Right ventricle myocardium inferior (tissue), 1 donor: ENCODE measurements around the gene KRTAP29-1. TPM values are rescaled to one million over a fixed set of nuclear protein-coding genes. Genes with fewer than 3 reads are reported as not detected.
A peak's percentile ranks its signal among the peaks of the same experiment; 100 is the strongest.

ENCODE experiments used
- ATAC-seq: fragments of 200-7000 bp; cut with Tn5 transposase; one replicate; pipeline ENCODE4 v1.9.1; 2020; ENCODE audit warnings: mild to moderate bottlenecking, moderate library complexity
- DNase-seq: peaks from one replicate; pipeline ENCODE4 v3.0.0; 2021; ENCODE audit errors: missing footprints
- intact Hi-C: fragments of 100-400 bp; cut with DNase I; formaldehyde crosslinking; loops from one replicate; pipeline ENCODE4 v1.11.0; 2022
- total RNA-seq: library from RNA; stranded (reverse); fragmentation: NEBNext Ultra II Directional; extraction: Animal tissue kit (Norgen Biotek cat#: 25700); gene quantifications from one replicate; pipeline ENCODE4 v1.2.1, GENCODE V29; 2021
- donor health status: DM: no; HTN: yes; CAD: no; lungs with severe emphysema.

Gene KRTAP29-1
- total RNA-seq, 1 donor from 2014 or later: not detected

GRCh38 chr17:41331606-41332005, 29.0 kb upstream of the KRTAP29-1 start:
- ATAC-seq: no peak
- no peak for DNase-seq
- intact Hi-C loops: no loop called here

DNA sequence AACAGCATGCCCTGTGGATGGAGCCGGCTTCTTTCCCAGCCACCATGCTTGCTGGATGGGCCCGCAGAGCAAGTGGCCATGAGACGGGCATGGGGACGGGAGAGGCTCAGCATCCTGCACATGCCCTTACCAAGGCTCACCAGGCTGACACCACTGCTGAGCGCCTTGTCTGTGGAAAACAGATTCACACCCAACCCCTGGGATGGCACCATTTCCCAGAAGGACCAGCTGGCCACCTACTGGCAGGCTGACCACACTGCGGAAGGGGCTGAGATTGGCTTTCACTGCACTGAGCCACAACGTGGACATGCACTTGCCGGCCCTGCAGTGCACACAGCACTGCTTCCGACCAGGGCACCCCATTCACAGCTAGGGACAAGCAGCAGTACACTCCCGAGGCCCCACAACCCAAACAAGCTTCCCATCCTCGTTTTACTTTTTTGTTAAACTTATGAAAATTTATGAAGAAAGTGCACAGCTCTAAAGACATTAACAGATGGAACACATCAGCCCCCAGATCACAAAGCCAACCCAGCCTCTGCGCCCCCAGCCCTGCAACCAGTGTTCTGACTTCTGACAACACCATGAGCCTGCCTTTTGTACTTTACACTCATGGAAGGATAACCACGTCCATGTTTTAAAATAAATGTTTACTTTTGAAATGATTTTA, 26.8 kb upstream of the KRTAP29-1 start:
- intact Hi-C loops: loop anchor here (10.0 kb wide), 1 partner anchor 415 kb away; no protein-coding TSS in a partner anchor
- peak; percentile 37 for ATAC-seq
- DNase-seq: no peak

DNA sequence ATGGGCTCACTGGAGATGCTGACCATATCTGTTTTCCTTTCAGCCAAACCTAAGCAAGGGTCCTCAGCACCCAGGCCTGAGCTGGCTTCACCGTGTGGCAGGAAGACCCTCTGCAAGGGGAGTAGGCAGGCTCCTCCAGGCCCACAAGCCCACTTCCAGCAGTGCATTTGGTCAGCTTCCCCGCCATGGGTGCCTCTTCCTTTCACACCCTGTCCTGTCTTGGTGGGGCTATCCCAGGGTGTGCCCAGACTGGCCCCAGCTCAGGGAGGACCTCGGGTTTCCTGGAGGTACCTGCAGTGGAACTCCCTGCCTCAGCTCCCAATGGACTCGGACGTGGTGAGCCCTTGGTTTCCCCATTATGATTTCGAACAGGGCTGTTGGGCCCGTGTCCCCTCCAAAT, 25.6 kb upstream of the KRTAP29-1 start:
- intact Hi-C loops: loop anchor here (10.0 kb wide), 1 partner anchor 413 kb away; no protein-coding TSS in a partner anchor
- ATAC-seq: no peak
- DNase-seq: no peak

DNA sequence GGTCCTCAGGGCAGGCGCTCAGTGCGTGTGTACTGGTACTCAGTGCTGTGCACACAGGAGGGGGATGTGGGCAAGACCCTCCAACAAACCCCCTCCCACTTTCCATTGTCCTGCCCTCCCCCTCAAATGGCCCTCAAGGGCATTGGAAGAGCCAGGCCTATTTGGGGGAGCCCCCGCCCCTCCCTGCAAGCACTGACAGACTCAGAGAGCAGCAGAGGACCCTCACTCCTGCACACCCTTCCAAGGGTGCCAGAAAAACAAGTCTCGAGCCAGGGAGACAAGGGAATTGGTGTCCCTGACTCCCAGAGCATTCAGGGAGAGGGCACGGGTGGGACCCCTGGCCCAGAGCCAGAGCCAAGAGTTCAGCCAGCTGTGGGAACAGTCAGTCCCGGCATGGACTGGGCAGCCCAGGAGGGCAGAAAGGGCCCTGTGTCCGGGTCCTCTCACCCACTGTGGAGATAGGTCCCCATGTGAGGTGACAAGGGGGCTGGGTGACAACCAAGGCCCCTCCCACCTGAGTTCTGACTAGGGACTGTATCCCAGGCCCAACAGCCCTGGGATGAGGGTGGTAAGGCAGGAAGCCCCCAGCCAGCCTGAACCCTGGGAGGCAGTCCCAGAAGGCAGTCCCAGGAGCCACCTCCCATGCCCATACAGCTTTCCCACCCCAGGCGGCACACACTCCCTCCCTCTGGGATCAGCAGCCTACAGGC, 24.9 kb upstream of the KRTAP29-1 start:
- DNase-seq: no peak
- intact Hi-C loops: loop anchor here (10.0 kb wide), 1 partner anchor 413 kb away; no protein-coding TSS in a partner anchor
- ATAC-seq: no peak

- intact Hi-C loops: loop anchor here (10.0 kb wide), 1 partner anchor 412 kb away; no protein-coding TSS in a partner anchor
- DNase-seq: no peak
- no peak for ATAC-seq
Measured at GRCh38 chr17:41326173-41327145, 23.8 kb upstream of the KRTAP29-1 start.

DNA sequence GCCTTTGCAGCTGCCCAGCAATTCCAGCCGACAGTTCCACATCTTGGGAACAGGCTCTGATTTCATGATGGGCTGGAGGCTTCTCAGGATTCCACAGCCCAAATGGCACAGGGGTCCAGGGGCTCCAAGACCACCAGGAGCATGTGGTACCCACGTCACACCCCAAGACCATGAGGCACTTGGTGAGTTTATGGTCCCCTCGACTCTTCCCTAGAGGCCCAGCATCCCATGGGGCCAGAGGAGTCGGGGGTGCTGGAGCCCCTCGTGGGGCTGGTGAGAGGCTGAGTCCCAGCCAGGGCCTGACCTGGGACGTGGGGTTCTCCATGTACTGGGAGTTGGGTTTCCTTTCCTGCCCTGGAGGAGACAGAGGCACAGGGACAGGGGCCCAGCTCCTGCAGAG, 23.0 kb upstream of the KRTAP29-1 start:
- ATAC-seq (no peak), DNase-seq (no peak)
- intact Hi-C loops: loop anchor here (10.0 kb wide), 1 partner anchor 411 kb away; no protein-coding TSS in a partner anchor

DNA sequence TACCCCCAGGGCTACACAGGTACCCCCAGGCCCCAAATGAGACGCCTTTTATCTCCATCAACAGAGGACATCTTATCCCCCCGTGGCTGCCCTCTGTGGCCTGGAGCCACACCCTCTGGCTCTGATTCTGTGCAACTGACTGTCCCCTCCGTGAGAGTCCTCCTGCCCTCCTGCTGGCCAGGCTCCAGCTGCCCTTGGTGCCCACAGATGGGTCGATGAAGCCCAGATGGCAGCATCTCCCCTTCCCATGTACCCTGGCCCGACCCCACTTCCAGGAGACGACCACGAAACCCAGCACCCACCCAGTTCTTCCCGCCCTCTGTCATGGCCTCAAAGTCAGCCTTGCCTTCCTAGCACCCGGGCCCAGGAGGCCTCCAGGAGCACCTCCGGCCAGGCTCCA, 22.5 kb upstream of the KRTAP29-1 start:
- ATAC-seq (no peak), DNase-seq (no peak)
- intact Hi-C loops: loop anchor here (10.0 kb wide), 1 partner anchor 410 kb away; no protein-coding TSS in a partner anchor

- no peak for DNase-seq
- intact Hi-C loops: loop anchor here (5.0 to 10.0 kb wide), 2 partner anchors 410 to 522 kb away; no protein-coding TSS in a partner anchor
- ATAC-seq: no peak
Measured at GRCh38 chr17:41324180-41325075, 21.8 kb upstream of the KRTAP29-1 start.

DNA sequence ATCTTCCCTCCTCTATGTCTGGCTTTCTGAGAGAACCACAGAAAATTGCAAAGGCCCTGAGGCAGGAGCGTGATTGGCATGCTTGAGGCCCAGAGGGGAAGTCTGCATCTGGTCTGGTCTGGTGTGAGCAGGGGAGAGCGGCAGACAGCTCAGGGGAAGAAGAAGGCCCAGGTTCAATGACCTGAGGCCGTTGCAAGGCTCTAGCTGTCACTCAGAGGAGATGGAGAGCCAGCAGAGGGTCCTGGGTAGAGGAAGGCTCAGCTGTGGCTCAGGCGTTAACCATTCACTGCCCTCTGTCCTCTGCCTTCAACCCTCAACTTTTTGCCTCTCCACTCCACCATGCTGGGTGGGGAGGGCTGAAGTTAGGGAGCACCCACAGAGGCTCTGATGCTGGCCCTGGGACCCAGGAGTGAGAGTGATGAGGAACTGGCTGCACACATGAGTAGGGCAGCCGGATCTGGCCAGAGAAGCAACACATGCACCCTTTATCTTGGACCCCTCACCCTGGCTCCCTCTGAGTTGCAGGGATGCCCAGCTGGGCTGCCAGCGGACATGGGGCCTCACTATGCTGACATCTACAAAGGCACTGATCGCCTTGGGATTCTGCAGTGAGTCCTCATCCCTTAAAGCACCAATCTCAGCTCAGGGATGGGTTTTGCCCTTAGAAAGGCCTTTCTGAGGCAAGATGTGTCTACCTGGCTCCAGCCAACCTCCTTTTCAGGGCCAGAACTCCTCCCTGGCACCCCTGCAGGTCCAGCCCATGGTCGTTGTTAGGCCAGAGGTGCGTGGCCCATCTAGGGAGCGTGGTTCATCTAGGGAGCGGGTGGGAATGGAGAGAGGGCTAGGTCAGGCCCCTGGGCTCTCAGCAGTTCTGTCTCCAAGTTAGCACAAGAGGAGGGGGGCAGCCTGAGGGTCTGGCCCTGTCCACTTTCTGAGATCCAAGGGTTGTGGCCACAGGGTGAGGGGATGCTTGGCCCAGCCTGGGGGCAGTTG, 20.5 kb upstream of the KRTAP29-1 start:
- intact Hi-C loops: loop anchor here (5.0 to 10.0 kb wide), 2 partner anchors 408 to 521 kb away; no protein-coding TSS in a partner anchor
- ATAC-seq (no peak), DNase-seq (no peak)

GRCh38 chr17:41322094-41322902, 19.6 kb upstream of the KRTAP29-1 start:
- ATAC-seq: no peak
- no peak for DNase-seq
- intact Hi-C loops: loop anchor here (5.0 to 10.0 kb wide), 2 partner anchors 407 to 520 kb away; no protein-coding TSS in a partner anchor

- no peak for ATAC-seq
- no peak for DNase-seq
- intact Hi-C loops: no loop called here
Measured at GRCh38 chr17:41318231-41318630, 15.6 kb upstream of the KRTAP29-1 start.

DNA sequence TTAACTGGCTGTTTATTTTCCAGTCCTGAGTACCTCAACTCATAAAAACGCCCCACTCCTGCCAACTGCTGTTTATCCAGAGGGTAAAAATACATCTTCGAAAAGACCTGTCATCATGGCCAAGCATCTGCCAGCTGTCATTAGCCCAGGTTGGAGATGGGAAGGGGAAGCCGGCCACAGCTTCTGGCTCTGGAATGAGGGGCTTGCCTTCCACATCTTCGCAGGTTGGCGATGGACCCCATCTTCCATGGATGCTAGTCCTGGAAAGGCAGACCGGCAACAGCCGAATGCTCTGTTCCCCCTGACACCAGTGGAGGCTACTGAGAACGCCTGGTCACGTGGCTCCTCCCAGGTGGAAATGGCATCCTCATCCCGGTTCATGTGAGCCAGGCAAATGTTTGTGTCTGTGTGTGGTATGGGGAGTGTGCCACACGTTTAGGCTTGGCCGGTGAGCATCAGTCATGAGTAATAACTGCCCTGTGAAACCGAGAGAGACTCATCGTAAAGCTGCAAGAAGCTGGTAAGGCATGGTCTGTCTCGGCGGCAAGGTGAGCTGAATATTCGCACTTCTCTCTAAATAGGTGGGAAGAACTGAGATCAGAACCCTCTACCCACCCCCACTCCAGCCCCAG, 13.3 kb upstream of the KRTAP29-1 start:
- DNase-seq: no peak
- no peak for ATAC-seq
- intact Hi-C loops: no loop called here

DNA sequence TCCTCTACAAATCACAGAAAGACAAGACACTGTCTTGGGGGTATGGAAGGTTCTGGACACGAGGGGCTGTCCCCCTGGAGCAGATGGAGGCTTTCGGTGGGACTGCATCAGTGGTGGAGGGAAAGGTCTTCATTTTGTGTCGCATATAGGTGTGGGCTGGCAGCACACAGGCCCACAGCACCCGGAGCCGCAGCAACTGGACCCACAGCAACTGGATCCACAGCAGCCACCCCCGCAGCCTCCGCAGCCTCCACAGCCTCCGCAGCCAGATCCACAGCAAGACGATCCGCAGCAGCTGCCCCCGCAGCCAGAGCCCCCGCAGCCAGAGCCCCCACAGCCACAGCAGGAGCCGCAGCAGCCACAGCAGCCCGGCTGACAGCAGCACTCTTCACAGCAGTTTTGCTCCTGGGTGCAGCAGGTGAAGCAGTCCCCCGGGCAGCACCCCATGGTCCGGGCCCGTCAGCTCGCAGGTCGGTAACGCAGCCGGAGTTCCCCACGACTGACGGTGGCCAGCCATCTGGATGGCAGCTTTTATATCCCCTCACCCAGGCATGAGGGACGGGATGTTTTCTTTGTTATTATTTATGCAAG, 12.6 kb upstream of the KRTAP29-1 start, which contains the start of gene KRTAP17-1:
KRTAP17-1 (minus strand) TSS at position 507 of the 591 bp plus-strand sequence; CDS start at position 447, 60 bp downstream.
- ATAC-seq: no peak
- intact Hi-C loops: no loop called here
- DNase-seq: no peak

DNA sequence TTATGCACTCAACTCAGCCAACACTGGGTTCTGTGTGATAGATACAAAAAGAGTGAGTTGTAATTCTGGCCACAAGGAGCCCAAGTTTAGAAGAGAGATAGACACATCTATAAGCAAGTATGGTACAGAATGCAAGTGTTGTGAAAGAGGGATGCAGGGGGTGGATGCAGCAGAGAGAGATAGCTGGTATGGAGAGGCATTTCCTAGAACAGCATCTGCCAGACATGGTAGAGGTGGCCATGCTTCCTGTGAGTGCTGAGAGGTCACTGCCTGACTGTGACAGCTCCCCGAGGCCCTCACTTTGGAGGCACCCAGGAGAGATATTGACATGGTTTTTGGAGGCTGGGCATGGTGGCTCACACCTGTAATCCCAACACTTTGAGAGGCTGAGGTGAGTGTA, 8.5 kb upstream of the KRTAP29-1 start:
- no peak for DNase-seq
- intact Hi-C loops: no loop called here
- no peak for ATAC-seq

DNA sequence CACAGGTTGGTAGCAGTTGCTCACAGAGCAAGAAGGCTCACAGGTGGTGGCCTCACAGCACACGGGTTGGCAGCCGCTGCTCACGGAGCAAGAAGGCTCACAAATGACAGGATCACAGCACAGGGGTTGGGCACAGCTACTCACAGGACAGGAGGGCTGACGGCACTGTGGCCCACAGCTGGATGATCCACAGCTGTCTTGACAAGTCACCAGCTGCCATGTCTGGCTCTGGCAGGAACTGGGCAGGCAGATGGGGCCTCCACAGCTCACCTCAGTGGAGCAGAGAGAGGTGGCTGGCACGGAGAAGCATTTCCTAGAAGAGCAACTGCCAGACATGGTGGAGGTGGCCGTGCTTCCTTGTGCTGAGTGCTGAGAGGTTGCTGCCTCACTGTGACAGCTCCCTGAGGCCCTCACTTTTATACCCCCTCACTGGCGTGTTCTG, 6.3 kb upstream of the KRTAP29-1 start, which contains the start of gene KRTAP16-1:
KRTAP16-1 (minus strand) TSS at position 392 of the 442 bp plus-strand sequence; CDS start at position 336, 56 bp downstream.
- ATAC-seq (peak; percentile 14), DNase-seq (no peak)
- intact Hi-C loops: loop anchor here (10.0 kb wide), 1 partner anchor 156 kb away; the partner anchor contains the start of gene KRT32
